ENCODE results near the gene RAB44. TPM values are rescaled to one million over a fixed set of nuclear protein-coding genes. Genes with fewer than 3 reads are reported as not detected.

The RAB44 gene
- total and polyA plus RNA-seq, 2 experiments from 2014 or later: not detected

DNA sequence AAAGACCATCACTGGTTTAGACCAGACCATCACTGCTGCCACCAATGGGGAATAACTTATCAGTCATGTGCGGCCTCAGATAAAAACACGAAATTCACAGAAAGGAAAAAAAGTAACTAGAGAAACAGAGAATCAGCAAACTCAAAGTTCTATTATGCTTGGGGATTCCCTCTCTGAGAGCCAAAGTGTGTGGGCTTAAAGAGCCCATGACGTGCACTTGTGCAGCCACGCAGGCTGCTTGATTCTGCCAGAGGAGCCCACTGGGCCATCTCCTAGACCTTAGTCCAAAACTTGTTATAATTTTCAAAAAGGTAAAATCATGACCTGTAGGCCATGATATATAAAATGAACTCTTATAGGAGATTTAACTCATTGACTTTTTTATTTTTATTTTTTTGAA lies 15.2 kb downstream of the RAB44 start:
- no peak overlapping the region for H2AFZ ChIP-seq
- DNase-seq (ENCODE audit: low spot score): no peak
- no peaks in the 10 kb centered on the region for H3K79me2 ChIP-seq
- H3K4me2 ChIP-seq: no peak overlapping the region
- H3K27ac ChIP-seq: no peak overlapping the region
- H3K27me3 ChIP-seq: no peaks in the 10 kb centered on the region
- H3K4me3 ChIP-seq: no peak overlapping the region
- H3K4me1 ChIP-seq (ENCODE audit: insufficient read depth): no peaks in the 10 kb centered on the region
- H3K36me3 ChIP-seq (replicated peaks; ENCODE audit: insufficient read depth, low read depth): no peaks in the 10 kb centered on the region
- H3K9me2 ChIP-seq (replicated peaks; ENCODE audit: insufficient read depth): no peaks in the 10 kb centered on the region
- no peaks in the 10 kb centered on the region for H3K9me3 ChIP-seq (ENCODE audit: low read depth)
- TF ChIP-seq CTCF (IDR thresholded peaks at IDR 0.05; ENCODE audit: poor library complexity) (no peak), EZH2phosphoT487 (IDR thresholded peaks at IDR 0.05; ENCODE audit: low read depth, severe bottlenecking, unreplicated experiment) (no peak), EZH2 (IDR thresholded peaks at IDR 0.05; ENCODE audit: borderline replicate concordance) (no peak)
- no peaks in the 10 kb centered on the region for H4K20me1 ChIP-seq (ENCODE audit: insufficient read depth, poor library complexity, severe bottlenecking)
- 94% methylated on average over 4 of the region's 4 CpGs for WGBS (ENCODE audit: low lambda C conversion rate, missing lambda C conversion rate)

- Histone ChIP-seq H3K9me2 (replicated peaks; ENCODE audit: insufficient read depth) (no peaks in the 10 kb centered on the region), H2AFZ (no peak overlapping the region), H3K79me2 (no peaks in the 10 kb centered on the region), H4K20me1 (ENCODE audit: insufficient read depth, poor library complexity, severe bottlenecking) (no peaks in the 10 kb centered on the region), H3K27ac (no peak overlapping the region), H3K27me3 (no peaks in the 10 kb centered on the region), H3K4me1 (ENCODE audit: insufficient read depth) (no peaks in the 10 kb centered on the region), H3K4me3 (no peak overlapping the region), H3K36me3 (replicated peaks; ENCODE audit: insufficient read depth, low read depth) (no peaks in the 10 kb centered on the region), H3K4me2 (no peak overlapping the region), H3K9me3 (ENCODE audit: low read depth) (no peaks in the 10 kb centered on the region)
- DNase-seq (ENCODE audit: low spot score): no peak
- 87% methylated on average over 8 of the region's 8 CpGs for WGBS (ENCODE audit: low lambda C conversion rate, missing lambda C conversion rate)
- TF ChIP-seq CTCF (IDR thresholded peaks at IDR 0.05; ENCODE audit: poor library complexity): no peak
- TF ChIP-seq EZH2 (IDR thresholded peaks at IDR 0.05; ENCODE audit: borderline replicate concordance): no peak
- no peak for TF ChIP-seq EZH2phosphoT487 (IDR thresholded peaks at IDR 0.05; ENCODE audit: low read depth, severe bottlenecking, unreplicated experiment)
Measured at GRCh38 chr6:36713846-36714245, 16.2 kb downstream of the RAB44 start.

- DNase-seq (ENCODE audit: low spot score): no peak
- Histone ChIP-seq H3K4me3 (no peak overlapping the region), H2AFZ (no peak overlapping the region), H3K27ac (no peak overlapping the region), H3K27me3 (no peaks in the 10 kb centered on the region), H3K9me3 (ENCODE audit: low read depth) (no peaks in the 10 kb centered on the region), H3K9me2 (replicated peaks; ENCODE audit: insufficient read depth) (no peaks in the 10 kb centered on the region), H3K4me1 (ENCODE audit: insufficient read depth) (no peaks in the 10 kb centered on the region), H3K79me2 (no peaks in the 10 kb centered on the region), H3K4me2 (no peak overlapping the region), H3K36me3 (replicated peaks; ENCODE audit: insufficient read depth, low read depth) (no peaks in the 10 kb centered on the region), H4K20me1 (ENCODE audit: insufficient read depth, poor library complexity, severe bottlenecking) (no peaks in the 10 kb centered on the region)
- 88% methylated on average over 10 of the region's 10 CpGs for WGBS (ENCODE audit: low lambda C conversion rate, missing lambda C conversion rate)
- TF ChIP-seq EZH2 (IDR thresholded peaks at IDR 0.05; ENCODE audit: borderline replicate concordance) (no peak), CTCF (IDR thresholded peaks at IDR 0.05; ENCODE audit: poor library complexity) (no peak), EZH2phosphoT487 (IDR thresholded peaks at IDR 0.05; ENCODE audit: low read depth, severe bottlenecking, unreplicated experiment) (no peak)
Measured at GRCh38 chr6:36714511-36714910, 16.9 kb downstream of the RAB44 start.

DNA sequence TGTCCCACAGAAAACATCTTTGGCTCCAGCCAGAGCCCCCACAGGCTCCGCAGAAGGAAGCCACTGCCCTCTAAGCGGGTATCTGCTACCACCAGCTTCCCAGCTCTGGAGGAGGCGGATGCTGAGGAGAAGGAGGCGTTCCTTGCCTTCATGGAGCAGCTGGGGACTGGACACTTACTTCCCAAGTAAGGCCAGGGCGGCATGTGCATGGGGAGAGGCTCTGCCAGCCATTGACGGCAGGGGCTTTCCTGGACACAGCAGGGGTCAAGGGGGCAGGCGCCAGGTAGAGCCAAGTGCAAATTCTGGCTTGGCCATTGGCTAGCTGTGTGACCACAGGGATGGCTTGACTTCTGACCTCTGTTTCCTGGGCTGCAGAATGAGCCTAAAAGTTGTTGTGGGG lies 17.8 kb downstream of the RAB44 start:
- no peak overlapping the region for H2AFZ ChIP-seq
- H3K9me3 ChIP-seq (ENCODE audit: low read depth): no peaks in the 10 kb centered on the region
- no peaks in the 10 kb centered on the region for H3K36me3 ChIP-seq (replicated peaks; ENCODE audit: insufficient read depth, low read depth)
- no peak overlapping the region for H3K4me2 ChIP-seq
- no peak overlapping the region for H3K4me3 ChIP-seq
- H3K4me1 ChIP-seq (ENCODE audit: insufficient read depth): no peaks in the 10 kb centered on the region
- WGBS (ENCODE audit: low lambda C conversion rate, missing lambda C conversion rate): 87% methylated on average over 7 of the region's 7 CpGs
- H4K20me1 ChIP-seq (ENCODE audit: insufficient read depth, poor library complexity, severe bottlenecking): no peaks in the 10 kb centered on the region
- H3K27ac ChIP-seq: no peak overlapping the region
- no peak for DNase-seq (ENCODE audit: low spot score)
- no peaks in the 10 kb centered on the region for H3K79me2 ChIP-seq
- no peaks in the 10 kb centered on the region for H3K9me2 ChIP-seq (replicated peaks; ENCODE audit: insufficient read depth)
- H3K27me3 ChIP-seq: no peaks in the 10 kb centered on the region
- no peak for TF ChIP-seq EZH2phosphoT487 (IDR thresholded peaks at IDR 0.05; ENCODE audit: low read depth, severe bottlenecking, unreplicated experiment)
- no peak for TF ChIP-seq CTCF (IDR thresholded peaks at IDR 0.05; ENCODE audit: poor library complexity)
- TF ChIP-seq EZH2 (IDR thresholded peaks at IDR 0.05; ENCODE audit: borderline replicate concordance): no peak

All from hepatocyte (in vitro differentiated cells).